ENCODE measurements around the gene TNRC6C. TPM values are rescaled to one million over a fixed set of nuclear protein-coding genes. Genes with fewer than 3 reads are reported as not detected.

Gene TNRC6C
- total RNA-seq, 4 donors from 2014 or later: 4.7 to 9.0 (median 7.6) TPM

GRCh38 chr17:78140169-78141051 lies 181.9 kb downstream of the TNRC6C start:
- intact Hi-C loops (cut with DNase I; ENCODE audit: low total_unique reads): no loop called here
- H3K4me3 ChIP-seq: peak overlapping the region in 3 of 4 donors; percentile 19 to 52 (median 25)
- TF ChIP-seq CTCF (IDR thresholded peaks at IDR 0.05 in 4 of 5, conservative IDR thresholded peaks at IDR 0.05 in 1 of 5) (no peak), POLR2A (IDR thresholded peaks at IDR 0.05) (peak in 1 of 2 donors; percentile 45)

GRCh38 chr17:78141437-78142118 lies 183.1 kb downstream of the TNRC6C start:
- Histone ChIP-seq H3K27me3 (no peaks in the 10 kb centered on the region), H3K36me3 (no peaks in the 10 kb centered on the region), H3K4me3 (no peak overlapping the region), H3K27ac (no peak overlapping the region), H3K9me3 (no peaks in the 10 kb centered on the region), H3K4me1 (peaks cover 15 to 28% of the 10 kb centered on the region in 2 donors)
- in situ Hi-C loops (cut with MboI; ENCODE audit: low sequenced_read_pairs in 4 of 4) (no loop called here), intact Hi-C loops (cut with DNase I; ENCODE audit: low total_unique reads) (no loop called here)
- DNase-seq (no peak), ATAC-seq (no peak)
- TF ChIP-seq POLR2A (IDR thresholded peaks at IDR 0.05) (no peak), CTCF (IDR thresholded peaks at IDR 0.05 in 4 of 5, conservative IDR thresholded peaks at IDR 0.05 in 1 of 5) (no peak)

More at GRCh38 chr17:78140169-78141051, 181.9 kb downstream of the TNRC6C start:
- ATAC-seq (peak; percentile 79 to 85), DNase-seq (peak; percentile 72 to 91)
- no peaks in the 10 kb centered on the region for H3K27me3 ChIP-seq
- H3K36me3 ChIP-seq: no peaks in the 10 kb centered on the region
- peak overlapping the region in 2 of 4 donors; percentile 18 to 46 for H3K27ac ChIP-seq
- H3K9me3 ChIP-seq: no peaks in the 10 kb centered on the region
- H3K4me1 ChIP-seq: peaks cover 15 to 27% of the 10 kb centered on the region in 2 donors
- in situ Hi-C loops (cut with MboI; ENCODE audit: low sequenced_read_pairs in 4 of 4): no loop called here

GRCh38 chr17:78142119-78142861 lies 183.8 kb downstream of the TNRC6C start:
- H3K27me3 ChIP-seq: no peaks in the 10 kb centered on the region
- in situ Hi-C loops (cut with MboI; ENCODE audit: low sequenced_read_pairs in 4 of 4): no loop called here
- DNase-seq (no peak), ATAC-seq (no peak)
- no peak overlapping the region for H3K27ac ChIP-seq
- no peak for TF ChIP-seq POLR2A (IDR thresholded peaks at IDR 0.05)
- TF ChIP-seq CTCF (IDR thresholded peaks at IDR 0.05 in 4 of 5, conservative IDR thresholded peaks at IDR 0.05 in 1 of 5): no peak
- H3K36me3 ChIP-seq: no peaks in the 10 kb centered on the region
- H3K4me3 ChIP-seq: no peak overlapping the region
- intact Hi-C loops (cut with DNase I; ENCODE audit: low total_unique reads): no loop called here
- peaks cover 15 to 28% of the 10 kb centered on the region in 2 donors for H3K4me1 ChIP-seq
- H3K9me3 ChIP-seq: no peaks in the 10 kb centered on the region

- ATAC-seq: no peak
- intact Hi-C loops (cut with DNase I; ENCODE audit: low total_unique reads) (no loop called here), in situ Hi-C loops (cut with MboI; ENCODE audit: low sequenced_read_pairs in 4 of 4) (no loop called here)
- H3K4me1 ChIP-seq: peaks cover 15 to 28% of the 10 kb centered on the region in 2 donors
- TF ChIP-seq POLR2A (IDR thresholded peaks at IDR 0.05) (no peak), CTCF (IDR thresholded peaks at IDR 0.05 in 4 of 5, conservative IDR thresholded peaks at IDR 0.05 in 1 of 5) (no peak)
- H3K9me3 ChIP-seq: no peaks in the 10 kb centered on the region
- H3K27ac ChIP-seq: peak overlapping the region in 2 of 4 donors; percentile 12 to 29
- H3K27me3 ChIP-seq: no peaks in the 10 kb centered on the region
- DNase-seq: no peak
- no peak overlapping the region for H3K4me3 ChIP-seq
- no peaks in the 10 kb centered on the region for H3K36me3 ChIP-seq
Observed at GRCh38 chr17:78143214-78144146, 185.0 kb downstream of the TNRC6C start.
